GM19455 (cell line): ENCODE measurements around the gene SPATA3.

Source experiments
- ATAC-seq: cut with Tn5 transposase; IDR thresholded peaks from one replicate; pipeline ENCODE4 v1.9.1; 2021; ENCODE audit not compliant: unreplicated experiment

Gene SPATA3

DNA sequence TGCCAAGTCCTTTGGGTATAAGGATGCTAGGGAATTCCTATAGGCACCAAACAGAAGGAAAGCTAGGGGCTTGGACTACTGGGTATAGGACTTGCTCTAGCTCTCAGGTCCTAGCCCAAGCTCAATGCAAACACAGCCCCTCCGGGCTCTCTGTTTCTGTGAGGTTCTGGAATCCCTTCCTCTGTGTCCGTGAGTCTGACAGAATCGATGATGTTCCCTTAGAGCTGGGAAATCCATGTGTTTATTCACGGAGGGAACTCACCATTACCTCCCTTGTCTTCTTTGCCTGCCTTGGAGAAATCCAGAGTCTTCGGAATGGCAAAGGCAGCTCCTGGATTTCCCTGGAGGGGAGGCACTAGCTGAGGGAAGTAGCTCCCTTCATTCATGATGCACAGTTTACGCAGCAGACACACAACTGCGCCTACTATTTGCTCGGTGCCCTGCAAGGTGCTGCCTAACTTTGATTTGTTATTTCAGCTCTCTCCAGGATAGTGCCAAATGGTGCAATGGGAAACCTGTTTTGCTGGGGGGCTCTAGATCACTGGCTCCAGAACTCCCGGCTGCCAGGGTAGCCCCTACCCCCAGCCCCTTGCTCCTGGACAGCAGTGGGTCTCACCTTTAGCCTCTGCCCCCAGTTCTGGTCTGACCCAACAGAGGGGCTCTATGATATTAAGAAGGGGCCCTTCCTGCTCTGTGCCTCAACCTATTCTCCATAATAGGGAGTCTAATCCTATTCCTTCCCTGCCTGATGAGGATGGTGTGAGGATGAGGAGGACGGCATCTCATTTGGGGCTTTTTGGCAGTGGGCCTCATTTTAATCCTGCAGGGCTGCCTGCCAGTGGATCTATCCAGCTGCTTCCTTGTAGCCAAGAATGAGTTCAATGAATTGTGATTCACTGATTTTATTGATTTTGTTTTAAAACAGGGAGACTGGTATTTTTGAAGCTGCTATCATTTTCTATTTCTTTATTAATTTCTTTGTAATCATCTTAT, 52.3 kb downstream of the SPATA3 start:
- ATAC-seq, result no peak

DNA sequence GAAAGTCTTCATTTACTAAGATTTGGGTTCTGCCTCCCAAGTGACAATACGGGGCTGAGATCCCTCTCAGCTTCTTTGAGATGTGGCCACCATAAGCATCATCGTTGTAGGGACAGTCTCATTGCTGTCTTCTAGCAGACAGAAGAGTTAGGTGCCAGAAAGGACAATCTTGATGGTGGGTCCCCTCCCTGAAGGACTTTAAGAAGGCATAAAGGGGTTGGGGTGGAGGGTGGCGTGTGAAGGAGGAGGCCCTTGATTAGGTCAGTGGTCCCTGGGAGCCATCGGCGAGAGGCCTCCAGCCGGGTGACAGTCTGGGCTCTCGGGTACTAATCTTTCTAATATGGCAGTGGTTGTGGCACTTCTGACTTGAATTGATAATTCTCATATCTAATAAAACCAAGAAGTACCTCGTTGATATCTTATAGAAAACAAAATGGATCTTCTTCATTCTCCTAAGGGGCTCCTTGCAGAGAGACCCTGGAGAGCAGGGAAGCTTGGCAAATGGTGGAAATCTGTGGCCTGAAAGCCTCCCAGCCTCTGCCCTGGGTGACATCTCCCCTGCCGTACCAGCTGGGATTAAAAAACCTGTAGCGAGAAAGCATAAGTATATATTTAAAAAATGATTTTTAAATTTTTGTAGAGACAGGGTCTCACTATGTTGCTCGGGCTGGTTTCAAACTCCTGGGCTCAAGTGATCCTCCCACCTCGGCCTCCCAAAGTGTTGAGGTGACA, 53.5 kb downstream of the SPATA3 start:
- ATAC-seq, result no peak

DNA sequence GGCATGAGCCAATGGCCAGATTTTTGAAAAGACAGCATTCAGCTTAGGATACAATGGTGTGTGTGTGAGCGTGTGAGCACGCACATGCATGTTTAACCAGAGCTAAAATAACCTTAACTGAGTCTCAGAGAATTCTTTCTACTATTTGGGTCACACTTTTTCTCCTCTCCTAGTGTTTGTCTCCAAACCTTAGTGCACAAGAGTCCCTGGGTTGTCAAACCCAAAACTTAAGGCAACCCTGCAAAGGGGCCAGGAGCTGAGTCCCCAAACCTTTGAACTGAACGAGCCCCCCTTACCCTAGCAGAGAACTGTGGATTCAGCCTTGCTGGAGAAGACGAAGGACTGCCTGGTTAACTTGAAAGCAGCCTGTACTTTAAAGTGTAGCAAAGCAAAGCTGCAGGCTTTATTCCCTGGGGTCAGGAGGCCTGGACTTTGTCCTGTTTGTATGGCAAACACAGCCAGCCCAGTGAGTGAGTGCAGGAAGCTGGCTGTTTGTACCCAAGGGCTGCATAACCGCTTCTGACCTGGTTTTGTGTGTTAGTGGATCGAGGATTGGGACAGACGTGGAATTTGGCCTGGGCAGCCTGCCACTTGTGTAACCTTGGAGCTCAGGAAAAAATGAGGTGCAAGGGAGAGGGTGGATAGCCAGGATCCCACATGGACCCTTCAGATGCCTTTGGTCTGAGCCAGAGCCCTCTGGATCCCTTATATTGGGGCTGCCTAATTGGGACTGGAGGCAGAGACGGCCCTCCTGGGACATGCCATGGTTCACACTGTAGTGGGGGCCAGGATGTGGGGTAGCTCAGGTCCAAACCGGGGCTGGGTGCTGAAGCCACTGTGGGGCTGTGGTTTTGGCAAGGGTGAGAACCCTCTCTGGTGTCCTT, 54.3 kb downstream of the SPATA3 start:
- no peak for ATAC-seq

DNA sequence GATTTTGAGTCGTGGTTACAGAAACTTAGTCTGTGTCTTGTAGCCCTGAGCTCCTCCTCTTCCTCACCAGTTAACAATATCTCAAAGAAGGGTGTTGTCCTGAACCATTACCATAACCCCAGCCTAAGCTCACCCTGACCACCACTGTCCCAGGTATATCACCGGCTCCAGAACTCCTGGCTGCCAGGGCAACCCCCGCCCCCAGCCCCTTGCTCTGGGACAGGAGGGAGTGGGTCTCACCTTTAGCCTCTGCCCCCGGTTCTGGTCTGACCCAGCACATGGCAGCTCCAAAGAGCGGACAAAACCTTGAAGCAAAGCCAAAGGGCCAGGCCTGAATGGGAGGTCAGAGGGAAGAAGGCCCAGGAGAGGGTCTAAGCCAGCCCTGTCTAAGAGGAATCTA, 55.2 kb downstream of the SPATA3 start:
- ATAC-seq, result no peak

DNA sequence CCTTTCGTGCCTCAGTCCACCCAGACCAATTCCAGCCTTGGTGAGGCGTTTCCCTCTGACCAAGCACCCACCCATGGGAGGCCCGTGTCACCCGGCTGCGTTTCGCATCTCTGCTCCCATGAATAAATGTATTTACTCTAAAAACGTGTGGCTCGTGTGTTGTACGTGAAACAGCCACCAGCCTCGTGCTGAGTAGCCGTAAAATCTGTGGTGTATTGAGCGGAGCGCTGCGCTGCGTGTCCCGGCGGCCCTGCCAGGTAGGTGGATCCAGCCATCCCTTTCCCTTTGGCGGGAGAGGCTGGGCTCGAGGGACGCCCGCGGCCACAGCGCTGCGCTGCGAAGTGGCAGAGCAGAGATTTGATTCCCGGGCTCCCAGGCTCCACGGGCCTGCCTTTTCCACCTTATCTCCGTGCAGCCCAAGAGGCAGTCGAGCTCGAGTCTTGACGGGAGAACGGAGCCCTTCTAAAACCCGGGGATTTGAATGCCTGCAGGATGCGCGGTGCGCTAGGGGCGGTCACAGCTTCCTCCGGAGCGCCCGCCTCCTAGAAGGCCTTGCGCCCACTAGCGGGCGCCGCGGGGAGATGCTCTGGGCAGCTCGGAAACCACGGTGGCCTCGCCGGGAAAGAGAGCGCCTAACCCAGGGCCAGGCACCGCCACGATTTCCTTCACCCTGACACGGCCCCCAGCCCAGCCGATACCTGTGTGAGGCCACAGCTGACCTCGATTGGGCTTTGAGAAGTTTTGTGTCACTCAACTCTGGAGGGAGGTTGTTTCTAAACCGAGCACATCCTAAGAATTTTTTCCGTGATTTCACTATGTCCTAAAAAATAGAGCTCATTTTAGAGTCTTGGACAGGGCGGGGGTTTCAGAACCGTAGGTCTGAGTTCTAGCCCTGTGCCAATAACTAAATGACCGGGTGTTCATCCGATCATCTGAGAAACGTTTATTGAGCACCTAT, 56.9 kb downstream of the SPATA3 start:
- peak; percentile 65 for ATAC-seq

DNA sequence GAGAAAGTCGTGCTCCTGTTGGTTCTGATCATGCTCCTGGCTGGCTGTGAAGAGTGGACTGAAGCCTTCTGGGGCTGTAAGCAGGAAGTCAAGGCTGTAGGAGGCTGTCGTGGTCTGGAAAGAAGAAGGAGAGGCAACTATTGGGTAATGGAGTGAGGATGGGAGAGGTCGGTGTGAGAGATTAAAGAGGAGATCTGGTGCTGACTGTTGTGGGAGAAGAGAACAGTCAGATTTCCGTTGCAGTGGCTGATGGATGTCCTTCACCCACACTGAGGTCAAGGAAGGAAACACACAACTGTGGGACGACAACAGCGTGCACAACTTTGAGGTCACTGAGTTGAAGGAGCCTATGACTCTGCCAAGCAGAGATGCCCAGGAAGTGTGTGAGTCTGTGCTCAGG, 57.9 kb downstream of the SPATA3 start:
- no peak for ATAC-seq

DNA sequence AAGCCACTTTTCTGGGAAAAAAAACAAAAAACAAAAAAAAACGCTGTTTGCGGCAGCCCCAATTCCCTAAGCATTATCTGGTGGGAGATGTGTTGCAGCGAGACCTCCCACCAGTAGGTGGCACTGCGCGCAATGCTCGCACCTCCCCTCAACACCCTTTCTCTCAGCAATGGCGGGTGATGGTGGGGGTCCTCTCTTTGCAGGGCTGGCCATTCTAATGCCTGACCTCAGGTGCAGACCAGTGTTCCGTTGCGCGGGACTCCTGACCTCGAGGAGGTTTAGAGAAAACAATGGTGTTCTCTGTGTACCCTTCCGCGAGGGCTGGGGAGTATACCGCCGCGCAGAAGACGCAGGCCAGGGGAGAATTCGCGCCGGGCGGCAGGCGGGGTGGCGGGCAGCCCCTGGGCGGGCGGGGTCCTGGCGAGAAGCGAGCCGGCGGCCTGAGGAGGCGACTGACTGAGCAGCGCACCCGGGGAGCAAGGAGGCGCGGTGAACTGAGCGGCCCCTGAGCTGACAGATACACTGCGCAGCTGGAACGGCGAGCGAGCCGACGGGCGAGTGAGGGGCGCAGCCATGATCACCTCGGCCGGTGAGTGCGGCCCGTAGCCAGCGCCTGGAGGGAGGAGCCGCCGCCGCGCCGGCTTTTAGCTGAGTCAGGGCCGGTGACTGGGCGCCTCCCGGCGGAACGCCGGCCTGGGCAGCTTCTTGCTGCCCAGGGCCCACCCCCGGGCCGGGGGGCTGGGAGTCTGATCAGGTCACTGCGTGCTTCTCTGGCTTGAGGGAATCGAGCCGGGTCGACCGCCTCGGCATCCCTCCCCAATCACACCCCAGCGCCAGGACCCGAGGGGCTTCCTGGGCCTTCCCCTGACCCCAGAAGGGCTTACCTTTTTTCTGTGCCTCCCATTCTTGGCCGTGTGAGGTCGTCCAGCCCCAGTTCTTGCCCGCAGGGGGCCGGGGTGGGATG, 60.8 kb downstream of the SPATA3 start, which contains the start of gene PSMD1:
Gene PSMD1 (plus strand): TSS at position 415 of the 964 bp plus-strand sequence. CDS start 159 bp downstream, at position 574.
- ATAC-seq, result peak; percentile 74

DNA sequence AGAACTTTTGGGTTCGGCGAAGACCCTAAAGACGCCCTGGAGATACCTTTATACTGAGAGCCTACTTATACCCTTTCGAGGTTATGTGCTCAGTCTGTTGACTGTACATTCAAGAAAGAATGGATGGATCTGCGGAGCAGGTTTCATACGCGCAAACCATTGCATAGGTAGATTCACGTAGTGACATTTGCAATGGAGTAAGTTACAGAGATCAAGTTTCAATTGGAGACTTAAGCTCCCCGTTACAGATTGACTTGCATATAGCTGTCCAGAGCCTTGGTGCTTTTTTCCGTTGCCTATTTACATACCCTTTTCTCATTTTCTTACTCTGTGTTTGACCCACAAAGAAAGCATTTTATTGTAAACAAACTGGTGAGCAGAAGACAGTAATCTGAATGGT, 61.7 kb downstream of the SPATA3 start:
- ATAC-seq, result no peak
